WI38 (cell line): ENCODE results near the gene TRMT2A.

Source experiments
- H3K4me3 ChIP-seq: 2 replicates; pipeline ENCODE4 v1.5.1; 2011; ENCODE audit warnings: low read depth, mild to moderate bottlenecking, control low read depth, low read length
- TF ChIP-seq, protein P1 (sequence below): IDR thresholded peaks from 2 replicates; pipeline ENCODE4 v1.5.1; 2012; ENCODE audit warnings: low read depth, mild to moderate bottlenecking, control low read depth, low read length

The TRMT2A gene

DNA sequence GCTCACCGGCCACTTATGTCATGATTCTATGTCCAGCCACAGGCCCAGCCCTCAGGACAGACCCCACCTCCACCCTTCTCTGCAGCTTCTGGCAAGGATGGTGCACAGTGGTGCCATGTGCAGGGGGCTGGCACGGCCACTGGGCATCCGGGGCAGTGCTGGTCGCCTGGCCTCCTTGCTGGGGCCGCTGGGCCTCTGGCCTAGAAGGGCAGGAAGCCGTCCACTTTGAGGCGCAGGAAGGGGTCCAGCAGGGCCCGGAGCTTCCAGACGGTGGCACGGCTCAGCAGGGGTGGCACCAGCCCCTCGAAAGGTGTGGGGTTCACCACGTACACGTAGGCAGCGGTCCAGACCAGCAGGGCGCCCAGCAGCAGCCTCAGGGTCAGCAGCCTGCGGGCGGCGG lies 31.4 kb upstream of the TRMT2A start:
- no peak overlapping the region for H3K4me3 ChIP-seq
- TF ChIP-seq, protein P1, sequence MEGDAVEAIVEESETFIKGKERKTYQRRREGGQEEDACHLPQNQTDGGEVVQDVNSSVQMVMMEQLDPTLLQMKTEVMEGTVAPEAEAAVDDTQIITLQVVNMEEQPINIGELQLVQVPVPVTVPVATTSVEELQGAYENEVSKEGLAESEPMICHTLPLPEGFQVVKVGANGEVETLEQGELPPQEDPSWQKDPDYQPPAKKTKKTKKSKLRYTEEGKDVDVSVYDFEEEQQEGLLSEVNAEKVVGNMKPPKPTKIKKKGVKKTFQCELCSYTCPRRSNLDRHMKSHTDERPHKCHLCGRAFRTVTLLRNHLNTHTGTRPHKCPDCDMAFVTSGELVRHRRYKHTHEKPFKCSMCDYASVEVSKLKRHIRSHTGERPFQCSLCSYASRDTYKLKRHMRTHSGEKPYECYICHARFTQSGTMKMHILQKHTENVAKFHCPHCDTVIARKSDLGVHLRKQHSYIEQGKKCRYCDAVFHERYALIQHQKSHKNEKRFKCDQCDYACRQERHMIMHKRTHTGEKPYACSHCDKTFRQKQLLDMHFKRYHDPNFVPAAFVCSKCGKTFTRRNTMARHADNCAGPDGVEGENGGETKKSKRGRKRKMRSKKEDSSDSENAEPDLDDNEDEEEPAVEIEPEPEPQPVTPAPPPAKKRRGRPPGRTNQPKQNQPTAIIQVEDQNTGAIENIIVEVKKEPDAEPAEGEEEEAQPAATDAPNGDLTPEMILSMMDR = no peak

- TF ChIP-seq, protein P1 = no peak
These were observed 30.4 kb upstream of the TRMT2A start for GRCh38 chr22:20147237-20147988.

DNA sequence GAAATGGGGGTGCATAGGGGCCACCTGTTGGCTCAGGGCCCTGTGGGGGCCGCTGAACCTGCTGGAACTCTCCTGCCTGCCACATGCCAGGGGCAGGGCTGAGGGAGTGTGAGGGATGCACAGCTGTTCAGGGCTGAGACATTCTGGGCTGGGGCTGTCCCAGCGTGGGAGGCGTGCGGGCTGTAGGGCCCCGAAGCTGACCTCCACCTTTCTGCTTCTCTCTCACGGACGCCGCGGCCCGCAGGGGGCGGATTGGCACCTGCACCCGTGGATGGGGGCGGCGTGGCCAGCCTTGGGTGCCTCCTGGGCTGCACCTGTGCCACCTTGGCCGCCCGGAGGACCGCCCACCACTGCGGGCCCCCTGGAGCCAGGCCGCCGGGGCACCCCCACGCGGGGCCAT lies 29.8 kb upstream of the TRMT2A start:
- TF ChIP-seq, protein P1 = no peak
- H3K4me3 ChIP-seq = no peak overlapping the region

More at GRCh38 chr22:20147237-20147988, 30.4 kb upstream of the TRMT2A start:
- H3K4me3 ChIP-seq = no peak overlapping the region

GRCh38 chr22:20145832-20146223 lies 28.8 kb upstream of the TRMT2A start:
- H3K4me3 ChIP-seq = no peak overlapping the region
- TF ChIP-seq, protein P1 = no peak

- TF ChIP-seq, protein P1 = no peak
These were observed 28.3 kb upstream of the TRMT2A start for GRCh38 chr22:20145206-20145831.

GRCh38 chr22:20143883-20144665 lies 27.0 kb upstream of the TRMT2A start:
- no peak overlapping the region for H3K4me3 ChIP-seq
- TF ChIP-seq, protein P1 = no peak

More at GRCh38 chr22:20145206-20145831, 28.3 kb upstream of the TRMT2A start:
- H3K4me3 ChIP-seq = no peak overlapping the region
